Measurements from ENCODE around the gene TMEM150B.
"Not testable (repeated sequence)": the region's sequence is repeated elsewhere in the genome, so short reads cannot be mapped to it uniquely, and the experiment has no call there.

TMEM150B gene

DNA sequence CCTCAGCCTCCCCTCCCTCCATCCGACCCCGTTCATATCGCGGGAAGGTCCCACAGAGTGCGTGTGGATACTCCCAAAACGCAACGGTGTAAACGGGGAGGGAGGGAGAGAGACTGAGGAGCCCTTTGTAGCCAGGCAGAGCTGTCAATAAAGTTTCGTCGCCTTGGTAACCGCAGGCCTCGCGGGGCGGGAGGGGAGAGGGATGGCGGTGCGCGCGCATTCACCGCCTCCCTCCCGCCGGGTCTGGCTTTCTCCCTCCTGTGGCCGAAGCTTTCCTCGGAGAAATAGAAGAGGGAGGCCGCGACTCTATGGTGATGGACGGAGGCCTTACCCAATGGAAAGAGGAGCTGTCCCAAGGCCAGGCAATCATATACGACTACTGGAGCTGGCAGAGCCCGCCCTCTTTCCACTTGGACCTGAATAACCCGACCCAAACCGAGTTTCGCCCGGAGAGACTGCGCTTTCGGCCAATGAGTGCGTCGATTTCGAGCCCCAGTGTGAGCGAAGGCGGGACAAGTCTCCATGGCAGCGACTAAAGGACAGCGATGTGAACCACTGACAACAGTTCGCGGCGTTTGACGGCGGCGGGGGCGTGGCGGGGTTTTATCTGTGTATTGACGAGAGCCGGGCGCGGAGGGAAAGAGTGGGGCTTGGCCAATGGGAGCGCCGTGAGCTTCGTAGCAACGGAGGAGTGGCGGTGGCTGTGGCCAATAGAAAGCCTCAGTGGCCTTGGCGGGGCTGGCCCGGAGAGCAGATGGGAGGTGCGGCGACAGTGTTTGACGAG lies 14.2 kb upstream of the TMEM150B start, which contains the start of gene KMT5C:
KMT5C (plus strand) TSS at position 772 of the 784 bp plus-strand sequence. CDS start 2,061 bp downstream, outside the sequence.
- DNase-seq (ENCODE audit: low read depth in 2 of 2), result peak; percentile 100

DNA sequence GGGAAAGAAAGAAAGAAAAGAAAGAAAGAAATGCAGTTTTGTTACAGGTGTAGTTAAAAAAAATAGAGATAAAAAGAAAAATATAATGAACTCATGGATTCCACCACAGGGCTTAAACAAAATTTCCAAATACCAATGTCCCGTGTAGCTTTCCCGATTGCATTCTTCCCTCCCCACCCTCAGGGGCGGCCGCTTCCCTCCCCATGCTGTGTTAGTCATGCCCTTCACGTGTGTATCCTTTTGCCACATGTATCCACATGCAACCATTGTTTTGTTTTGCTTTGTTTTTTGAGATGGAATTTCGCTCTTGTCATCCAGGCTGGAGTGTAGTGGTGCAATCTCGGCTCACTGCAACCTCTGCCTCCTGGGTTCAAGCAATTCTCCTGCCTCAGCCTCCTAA lies 11.0 kb upstream of the TMEM150B start:
- DNase-seq (ENCODE audit: low read depth in 2 of 2), result no peak

DNA sequence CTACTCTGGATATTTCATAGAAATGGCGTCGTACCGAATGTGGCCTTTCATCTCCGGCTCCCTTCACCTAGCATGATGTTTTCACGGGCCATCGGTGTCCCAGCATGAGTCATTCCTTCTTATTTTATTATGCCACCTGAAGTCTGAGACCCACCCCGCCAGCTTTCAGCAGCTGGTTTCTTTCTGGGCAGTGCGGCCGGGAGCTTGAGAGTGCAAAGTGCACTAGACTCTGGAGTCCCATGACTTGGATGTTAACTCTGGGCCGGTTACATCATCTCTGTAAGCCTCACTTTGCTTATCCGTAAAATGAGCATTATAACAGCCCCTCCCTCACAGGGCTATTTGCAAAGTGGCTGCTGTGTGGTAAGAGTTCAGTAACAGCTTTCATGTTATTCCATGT lies 8.7 kb upstream of the TMEM150B start:
- no peak for DNase-seq (ENCODE audit: low read depth in 2 of 2)

DNA sequence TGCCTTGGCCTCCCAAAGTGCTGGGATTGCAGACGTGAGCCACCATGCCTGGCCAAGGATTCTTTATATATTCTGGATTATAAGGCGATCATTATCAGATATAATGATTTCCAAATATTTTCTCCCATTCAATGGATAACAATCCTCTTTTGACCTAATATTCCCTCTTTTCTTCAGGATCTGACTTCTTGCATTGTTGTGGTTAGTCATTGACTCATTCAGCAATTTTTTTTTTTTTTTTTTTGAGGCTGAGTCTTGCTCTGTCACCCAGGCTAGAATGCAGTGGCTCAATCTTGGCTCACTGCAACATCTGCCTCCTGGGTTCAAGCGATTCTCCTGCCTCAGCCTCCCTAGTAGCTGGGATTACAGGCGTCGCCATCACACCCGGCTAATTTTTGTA lies 4.7 kb upstream of the TMEM150B start:
- not testable (repeated sequence) for DNase-seq (ENCODE audit: low read depth in 2 of 2)

DNA sequence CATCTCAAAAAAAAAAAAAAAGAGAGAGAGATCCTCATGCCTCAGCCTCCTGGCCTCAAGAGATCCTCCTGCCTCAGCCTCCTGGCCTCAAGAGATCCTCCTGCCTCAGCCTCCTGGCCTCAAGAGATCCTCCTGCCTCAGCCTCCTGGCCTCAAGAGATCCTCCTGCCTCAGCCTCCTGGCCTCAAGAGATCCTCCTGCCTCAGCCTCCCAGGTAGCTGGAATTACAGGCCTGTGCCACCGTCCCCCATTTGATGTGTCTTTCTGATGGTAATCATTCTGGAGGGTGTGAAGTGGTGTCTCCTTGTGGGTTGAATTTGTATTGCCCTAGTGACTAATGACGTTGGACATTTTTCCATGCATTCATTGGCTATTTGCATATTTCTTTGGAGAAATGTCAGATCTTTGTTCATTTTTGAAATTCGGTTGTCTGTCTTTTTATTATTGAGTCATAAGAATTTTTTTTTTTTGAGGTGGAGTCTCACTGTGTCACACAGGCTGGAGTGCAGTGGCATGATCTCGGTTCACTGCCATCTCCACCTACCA lies 3.7 kb upstream of the TMEM150B start:
- not testable (repeated sequence) for DNase-seq (ENCODE audit: low read depth in 2 of 2)

DNA sequence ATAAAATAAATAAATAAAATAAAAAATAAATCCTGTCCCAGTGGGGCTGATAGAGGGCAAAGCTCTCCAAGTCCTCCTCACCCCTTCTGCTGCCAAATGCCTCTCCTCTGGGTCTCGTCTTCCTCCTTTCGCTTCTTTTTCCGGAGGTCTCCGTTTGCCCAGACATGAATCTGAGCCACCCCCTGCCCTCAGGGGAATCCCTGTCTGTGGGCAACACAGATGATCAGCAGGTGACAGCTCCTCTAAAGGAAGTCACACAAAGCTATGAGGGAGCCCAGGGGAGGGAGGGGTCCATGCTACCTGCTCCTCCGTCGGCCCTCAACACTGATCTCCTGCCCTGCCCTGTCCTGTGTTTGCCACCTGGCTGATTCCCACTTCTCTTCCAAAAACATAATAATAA lies 479 bp downstream of the TMEM150B start:
- DNase-seq (ENCODE audit: low read depth in 2 of 2), result no peak

DNA sequence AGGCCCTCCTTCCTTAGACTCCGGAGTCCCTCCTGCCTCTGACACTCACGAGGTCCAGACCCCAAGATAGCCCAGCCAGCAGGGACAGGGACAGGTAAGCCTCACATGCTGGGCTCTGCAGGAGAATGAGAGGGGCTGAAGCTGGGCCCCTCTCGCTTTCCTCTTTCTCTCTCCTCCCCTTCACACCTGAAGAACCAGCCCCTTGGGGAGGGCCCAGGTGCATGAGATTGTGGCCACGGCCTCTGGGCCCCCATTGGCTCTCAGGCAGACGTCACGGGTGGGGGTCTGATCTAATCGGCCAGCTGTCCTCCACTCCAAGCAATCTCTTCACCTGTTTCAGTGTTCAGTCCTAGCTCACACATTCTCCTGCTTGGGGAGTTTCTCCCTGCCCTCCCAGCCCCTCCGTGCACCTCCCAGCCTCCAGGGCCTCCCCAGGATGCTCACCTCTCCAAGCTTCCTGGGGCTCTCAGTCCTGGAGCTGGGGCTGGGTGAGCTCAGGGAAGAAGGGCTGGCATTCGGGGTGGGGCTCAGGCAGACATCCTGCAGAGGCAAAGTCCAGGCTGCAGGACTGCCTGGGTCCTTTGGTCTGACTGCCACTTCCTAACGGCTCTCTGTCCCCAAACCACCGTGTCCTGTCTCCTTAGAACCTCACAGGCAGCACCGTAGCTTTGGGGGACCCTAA lies 2.8 kb downstream of the TMEM150B start:
- no peak for DNase-seq (ENCODE audit: low read depth in 2 of 2)

DNA sequence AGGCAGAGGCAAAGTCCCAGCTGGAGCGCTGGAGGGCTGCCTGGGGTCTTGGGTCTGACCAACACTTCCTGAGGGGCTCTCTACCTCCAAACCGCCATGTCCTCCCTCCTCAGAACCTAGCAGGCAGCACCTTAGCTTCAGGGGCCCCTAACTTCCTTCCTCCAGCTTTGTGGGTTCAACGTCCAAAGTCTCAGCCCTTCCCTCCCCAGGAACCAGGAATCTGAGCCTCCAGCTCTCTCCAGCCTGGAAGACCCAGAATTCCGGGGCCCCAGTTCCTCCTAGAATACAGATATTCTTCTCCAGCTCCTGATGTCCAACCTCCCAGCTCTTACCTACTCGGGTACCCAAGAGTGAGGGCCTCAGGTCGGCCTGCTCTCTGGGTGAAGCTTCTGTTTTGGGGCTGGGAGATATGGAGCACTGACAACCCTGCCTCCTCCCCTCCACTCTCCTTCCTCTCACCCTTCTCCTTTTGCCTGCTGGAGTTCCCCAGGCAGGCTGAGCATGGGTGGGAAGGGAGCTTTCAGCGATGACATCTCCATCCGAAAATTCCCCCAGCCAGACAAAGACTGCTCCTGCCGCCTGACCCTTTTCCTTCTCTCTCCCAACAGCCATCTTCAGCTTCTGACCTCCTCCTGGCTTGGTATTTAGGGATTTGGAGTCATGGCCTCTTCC lies 3.5 kb downstream of the TMEM150B start:
- DNase-seq (ENCODE audit: low read depth in 2 of 2), result no peak

DNA sequence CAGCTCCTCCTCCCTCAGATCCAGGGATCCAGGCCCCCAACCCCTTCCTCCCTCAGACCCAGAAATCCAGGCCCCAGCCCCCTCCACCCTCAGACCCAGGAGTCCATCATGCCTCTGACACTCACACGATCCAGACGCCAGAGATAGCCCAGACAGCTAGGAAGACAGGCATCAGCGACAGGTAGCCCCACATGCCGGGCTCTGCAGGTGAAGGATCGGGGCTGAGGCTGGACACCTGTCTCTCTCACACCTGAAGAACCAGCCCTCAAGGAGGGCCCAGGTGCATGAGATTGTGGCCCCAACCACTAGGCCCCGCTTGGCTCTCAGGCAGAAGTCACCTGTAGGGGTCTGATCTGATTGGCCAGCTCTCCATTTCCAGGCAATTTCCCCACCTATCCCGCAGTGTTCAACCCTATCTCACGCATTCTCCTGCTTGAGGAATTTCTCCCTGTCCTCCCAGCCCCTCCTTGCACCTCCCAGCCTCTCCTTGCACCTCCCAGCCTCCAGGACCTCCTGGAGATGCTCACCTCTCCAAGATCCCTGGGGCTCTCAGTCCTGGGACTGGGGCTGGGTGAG lies 4.2 kb downstream of the TMEM150B start:
- no peak for DNase-seq (ENCODE audit: low read depth in 2 of 2)

DNA sequence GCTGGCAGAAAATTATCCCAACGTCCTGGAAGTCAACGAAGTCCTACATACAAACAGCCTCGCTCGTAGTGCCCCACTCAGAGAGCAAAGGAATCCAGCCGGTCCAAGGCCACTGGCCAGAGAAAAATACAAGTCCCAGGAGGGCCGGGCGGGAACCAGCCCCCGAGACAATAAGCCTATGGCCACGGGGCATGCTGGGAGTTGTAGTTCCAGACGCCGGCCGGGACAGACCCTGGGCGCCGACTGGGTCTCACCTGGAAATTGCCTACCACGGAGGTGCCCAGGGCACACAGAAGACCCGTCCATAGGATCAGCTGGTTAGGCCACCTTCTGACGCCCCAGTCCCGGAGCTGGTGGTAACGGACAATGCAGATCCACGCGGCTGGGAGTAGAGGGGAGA lies 5.4 kb downstream of the TMEM150B start:
- no peak for DNase-seq (ENCODE audit: low read depth in 2 of 2)

DNA sequence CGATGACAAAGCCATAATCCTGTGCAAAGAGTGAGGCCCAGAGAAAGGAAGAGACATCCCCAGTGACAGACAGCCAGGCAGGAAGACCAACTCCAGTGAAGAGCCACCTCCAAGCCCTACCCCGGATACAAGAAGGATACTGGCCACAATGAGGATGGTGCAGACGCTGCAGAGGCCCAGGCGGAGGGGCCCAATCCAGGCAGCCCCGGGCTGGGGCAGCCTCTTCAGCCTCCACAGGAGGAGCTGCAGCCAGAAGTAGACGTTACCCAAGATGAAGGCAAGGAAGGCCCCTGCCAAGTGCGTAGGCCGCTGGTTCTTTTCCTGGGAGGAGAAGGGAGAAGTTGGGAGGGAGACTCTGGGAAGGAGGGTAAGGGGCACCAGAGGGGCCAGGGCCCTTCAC lies 8.5 kb downstream of the TMEM150B start:
- DNase-seq (ENCODE audit: low read depth in 2 of 2), result no peak

DNA sequence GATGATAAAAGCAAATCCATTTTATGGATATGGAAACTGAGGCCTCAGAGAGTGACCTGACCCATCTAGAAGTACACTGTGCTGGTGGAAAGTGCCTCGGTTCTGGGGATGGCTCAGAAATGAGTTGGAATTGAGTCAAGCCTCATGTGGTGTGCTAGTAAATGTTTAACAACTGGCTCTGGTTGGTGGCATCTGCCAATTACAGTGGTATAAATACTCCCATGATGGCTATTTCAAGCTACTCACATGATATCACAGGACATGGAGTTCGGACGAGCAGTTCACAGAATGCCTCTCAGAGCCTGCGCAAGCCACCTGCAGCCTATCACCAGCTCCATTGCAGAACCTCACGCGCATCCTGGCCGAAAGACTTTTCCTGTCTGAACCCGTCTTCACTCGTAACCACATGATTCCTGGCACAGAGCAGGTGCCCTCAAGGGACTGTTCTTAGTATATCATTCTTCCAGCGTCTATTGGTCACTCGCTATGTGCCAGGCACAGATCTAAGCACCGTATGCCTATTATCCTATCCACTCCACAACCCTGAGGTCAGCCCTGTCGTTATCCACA lies 9.1 kb downstream of the TMEM150B start:
- no peak for DNase-seq (ENCODE audit: low read depth in 2 of 2)

DNA sequence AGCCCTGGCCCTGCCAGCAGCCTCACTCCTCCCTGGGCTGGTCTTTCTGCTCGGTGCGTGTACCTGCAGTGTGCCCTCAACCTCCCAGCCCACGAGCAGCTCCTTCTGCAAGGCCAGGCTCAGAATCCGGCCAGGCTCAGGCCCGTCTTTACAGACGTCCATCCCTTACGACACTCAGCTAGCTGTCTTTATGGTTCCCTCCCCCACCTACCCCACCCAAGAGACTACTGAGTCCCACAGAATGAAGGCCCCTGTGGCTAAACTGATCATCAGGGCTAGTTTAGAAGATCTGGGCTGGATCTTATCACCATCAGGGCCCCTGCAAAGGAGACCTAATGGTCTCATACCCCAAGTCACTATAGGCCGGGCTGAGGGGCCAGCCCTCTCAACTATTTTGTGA lies 10.7 kb downstream of the TMEM150B start:
- DNase-seq (ENCODE audit: low read depth in 2 of 2), result no peak

DNA sequence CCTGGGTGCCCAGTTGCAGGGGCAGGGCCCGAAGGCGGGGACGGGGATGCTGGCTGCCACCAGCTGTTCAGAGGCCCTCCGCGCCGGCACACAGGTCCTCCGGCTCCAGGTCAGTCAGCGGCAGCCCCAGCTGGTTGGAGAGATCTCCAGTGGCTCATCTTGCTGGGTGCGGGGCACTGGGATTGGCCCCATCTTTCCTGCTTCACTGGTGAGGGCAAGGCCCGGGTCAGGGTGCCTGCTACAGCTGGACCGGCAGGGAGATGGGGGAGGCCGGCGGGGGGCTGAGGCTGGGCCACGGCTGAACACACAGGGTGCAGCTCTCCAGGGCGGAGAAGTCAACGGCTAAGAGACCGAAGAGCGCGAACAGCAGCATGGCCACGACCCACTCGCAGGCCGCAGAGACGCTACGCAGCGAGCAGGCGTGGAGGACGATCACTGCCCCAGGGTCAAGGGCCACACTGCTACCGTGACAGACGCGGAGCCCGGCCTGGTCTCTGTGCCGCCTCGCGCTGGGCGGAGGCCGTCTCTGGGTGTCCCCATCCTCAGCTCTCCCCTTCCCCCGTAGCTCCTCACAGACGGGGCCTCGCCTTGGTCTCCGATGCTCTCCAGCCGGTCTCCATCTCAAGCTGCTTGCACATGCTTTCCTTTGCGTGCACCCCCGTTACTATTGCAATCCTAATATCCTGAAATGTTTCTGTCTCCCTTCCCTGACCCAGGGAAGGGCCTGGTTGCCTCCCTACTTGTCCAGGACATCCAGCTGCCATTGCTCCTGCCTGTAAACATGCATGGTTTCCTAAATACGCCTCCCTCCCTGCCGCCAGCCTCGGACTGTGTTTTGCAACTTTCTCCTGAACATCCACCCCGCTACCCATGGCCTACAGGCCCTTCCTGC lies 12.3 kb downstream of the TMEM150B start:
- no peak for DNase-seq (ENCODE audit: low read depth in 2 of 2)

DNA sequence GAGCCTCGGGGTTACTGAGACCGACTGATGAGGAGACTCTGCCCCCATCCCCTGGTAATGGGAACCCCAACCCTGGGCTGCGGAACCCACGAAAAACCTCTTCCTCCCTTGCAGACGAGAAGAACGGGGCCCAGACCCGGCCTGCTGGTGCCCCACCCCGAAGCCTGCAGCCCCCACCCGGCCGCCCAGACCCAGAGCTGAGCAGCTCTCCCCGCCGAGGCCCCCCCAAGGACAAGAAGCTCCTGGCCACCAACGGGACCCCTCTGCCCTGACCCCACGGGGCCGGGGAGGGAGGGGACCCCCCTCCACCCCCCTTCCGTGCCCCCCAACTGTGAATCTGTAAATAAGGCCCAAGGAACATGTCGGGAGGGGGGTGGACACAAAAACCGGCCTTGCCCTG lies 13.3 kb downstream of the TMEM150B start:
- no peak for DNase-seq (ENCODE audit: low read depth in 2 of 2)

DNA sequence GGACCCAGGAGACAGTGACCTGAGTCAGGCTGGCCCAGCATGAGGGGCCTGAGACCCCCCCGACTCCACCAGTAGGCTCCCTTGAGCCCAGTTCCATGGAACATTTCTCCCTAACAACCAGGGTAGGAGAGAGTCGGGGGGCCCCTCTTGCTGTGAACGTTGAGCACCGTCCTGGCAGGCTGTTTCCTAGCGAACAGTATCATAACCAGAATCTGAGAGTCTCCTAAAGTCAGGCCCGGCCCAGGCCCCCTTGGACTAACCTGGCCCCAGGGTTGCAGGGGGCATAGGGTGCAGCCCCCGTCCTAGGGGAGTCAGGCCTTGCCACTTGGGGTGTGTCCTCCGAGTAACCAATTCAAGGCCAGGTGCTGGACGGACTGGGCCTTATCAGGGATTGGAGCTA lies 13.7 kb downstream of the TMEM150B start:
- DNase-seq (ENCODE audit: low read depth in 2 of 2), result no peak

DNA sequence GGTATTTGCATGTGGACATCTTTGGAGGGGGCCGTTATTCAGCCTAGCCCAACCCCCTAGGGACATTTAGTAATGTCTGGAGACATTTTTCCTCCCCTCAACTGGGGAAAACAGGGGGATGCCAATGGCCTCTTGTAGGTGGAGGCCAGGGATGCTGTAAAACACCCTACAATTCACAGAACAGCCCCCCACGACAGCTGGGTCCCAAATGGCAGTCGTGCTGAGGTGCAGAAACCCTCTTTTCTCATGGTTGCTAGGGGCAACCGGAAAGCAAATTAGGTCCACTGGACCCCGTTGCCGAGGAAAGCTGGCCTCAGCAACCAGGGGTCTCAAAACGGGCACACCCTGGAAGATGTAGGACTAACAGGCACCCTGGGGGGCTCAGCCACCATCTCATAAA lies 14.6 kb downstream of the TMEM150B start:
- no peak for DNase-seq (ENCODE audit: low read depth in 2 of 2)

DNA sequence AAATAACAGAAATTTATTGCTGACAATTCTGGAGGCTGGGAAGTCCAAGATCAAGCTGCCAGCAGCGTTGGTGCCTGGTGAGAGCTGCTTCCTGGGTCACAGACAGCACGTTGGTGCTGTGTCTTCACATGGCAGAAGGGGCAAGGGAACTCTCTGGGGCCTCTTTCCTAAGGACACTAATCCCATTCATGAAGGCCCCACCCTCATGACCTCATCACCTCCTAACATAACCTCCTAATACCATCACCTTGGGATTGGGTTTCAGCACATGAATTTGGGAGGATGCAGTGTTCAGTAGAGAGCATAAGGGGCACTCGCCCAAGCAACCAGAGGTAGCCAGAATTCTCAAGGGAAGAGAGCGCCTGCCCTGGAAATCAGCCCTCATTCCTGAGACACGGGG lies 15.7 kb downstream of the TMEM150B start:
- no peak for DNase-seq (ENCODE audit: low read depth in 2 of 2)

DNA sequence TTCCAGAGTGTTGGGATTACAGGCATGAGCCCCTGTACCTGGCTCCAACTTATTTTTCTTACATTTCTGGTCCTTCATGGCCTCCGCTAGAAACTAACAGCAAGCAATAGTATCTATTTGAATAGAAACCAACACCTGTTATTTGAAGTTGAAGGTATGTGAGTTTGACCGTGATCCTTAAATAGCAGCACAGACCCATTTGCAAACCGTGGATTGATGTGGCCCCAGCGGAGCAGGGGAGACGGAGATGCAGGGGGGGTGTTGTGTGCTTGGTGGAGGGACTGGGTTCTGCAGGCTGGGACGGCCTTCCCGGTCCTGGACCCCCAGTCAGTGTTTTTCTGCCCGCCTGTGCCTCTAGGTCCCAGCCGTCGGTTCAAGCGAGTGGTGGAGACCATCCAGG lies 16.9 kb downstream of the TMEM150B start:
- DNase-seq (ENCODE audit: low read depth in 2 of 2), result no peak

DNA sequence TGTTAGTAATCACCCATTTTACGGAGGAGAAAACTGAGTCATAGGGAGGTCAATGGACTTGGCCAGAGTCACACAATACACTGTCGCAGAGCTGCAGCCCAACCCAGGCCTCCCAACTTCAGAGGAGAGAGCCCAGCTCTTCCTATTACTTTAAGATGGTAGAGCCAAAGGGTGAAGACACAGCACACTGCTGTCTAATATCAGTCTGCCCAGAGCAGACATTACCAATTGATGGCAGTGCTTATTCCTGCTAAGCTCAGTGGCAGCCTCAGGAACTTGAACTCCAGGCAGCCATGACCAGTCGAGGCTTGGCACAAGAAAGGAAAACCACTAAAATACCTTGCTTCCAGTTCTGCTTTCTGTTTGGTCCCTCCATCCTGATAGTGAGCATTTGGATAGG lies 18.4 kb downstream of the TMEM150B start:
- no peak for DNase-seq (ENCODE audit: low read depth in 2 of 2)

Data from stimulated activated CD8-positive, alpha-beta memory T cell treated with anti-CD3 and anti-CD28 coated beads, Interleukin-15, amount 100 ng/mL, for 4 hours (primary cell).